C4-2B (cell line): ENCODE results near the gene SNAPIN.
"Not testable (repeated sequence)": the region's sequence is repeated elsewhere in the genome, so short reads cannot be mapped to it uniquely, and the experiment has no call there.

Source experiments
- H3K27ac ChIP-seq: fragments of 450-650 bp; 2 replicates; pipeline ENCODE4 v1.5.1; 2017
- ZFX ChIP-seq: fragments of 450-650 bp; IDR thresholded peaks from 2 replicates; pipeline ENCODE4 v1.6.1; 2017
- TF ChIP-seq, protein P1 (sequence below): fragments of 450-650 bp; conservative IDR thresholded peaks from 2 replicates; pipeline ENCODE4 v1.5.1; 2017; ENCODE audit warnings: mild to moderate bottlenecking

The SNAPIN gene

DNA sequence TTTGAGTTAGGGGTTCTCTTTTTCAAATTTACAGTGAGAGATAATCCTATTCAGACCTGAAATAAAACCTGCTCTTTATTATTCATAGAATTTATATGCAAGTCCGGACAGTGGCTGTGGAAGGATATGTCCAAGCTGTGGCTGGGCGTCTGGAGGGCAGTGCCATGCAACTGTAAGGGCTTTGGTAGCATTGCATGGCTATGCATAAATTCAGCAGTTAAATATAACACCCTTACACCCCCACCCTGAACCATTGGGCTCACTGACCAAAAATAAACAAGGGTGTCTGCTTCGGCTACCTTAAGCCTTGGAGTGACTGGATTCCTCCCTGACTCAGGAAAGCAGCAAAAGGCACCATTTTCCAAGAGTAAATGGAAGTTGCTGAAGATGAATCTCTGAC, 19.2 kb upstream of the SNAPIN start:
- TF ChIP-seq ZFX: no peak
- TF ChIP-seq, protein P1, sequence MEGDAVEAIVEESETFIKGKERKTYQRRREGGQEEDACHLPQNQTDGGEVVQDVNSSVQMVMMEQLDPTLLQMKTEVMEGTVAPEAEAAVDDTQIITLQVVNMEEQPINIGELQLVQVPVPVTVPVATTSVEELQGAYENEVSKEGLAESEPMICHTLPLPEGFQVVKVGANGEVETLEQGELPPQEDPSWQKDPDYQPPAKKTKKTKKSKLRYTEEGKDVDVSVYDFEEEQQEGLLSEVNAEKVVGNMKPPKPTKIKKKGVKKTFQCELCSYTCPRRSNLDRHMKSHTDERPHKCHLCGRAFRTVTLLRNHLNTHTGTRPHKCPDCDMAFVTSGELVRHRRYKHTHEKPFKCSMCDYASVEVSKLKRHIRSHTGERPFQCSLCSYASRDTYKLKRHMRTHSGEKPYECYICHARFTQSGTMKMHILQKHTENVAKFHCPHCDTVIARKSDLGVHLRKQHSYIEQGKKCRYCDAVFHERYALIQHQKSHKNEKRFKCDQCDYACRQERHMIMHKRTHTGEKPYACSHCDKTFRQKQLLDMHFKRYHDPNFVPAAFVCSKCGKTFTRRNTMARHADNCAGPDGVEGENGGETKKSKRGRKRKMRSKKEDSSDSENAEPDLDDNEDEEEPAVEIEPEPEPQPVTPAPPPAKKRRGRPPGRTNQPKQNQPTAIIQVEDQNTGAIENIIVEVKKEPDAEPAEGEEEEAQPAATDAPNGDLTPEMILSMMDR: no peak
- H3K27ac ChIP-seq: no peak overlapping the region

DNA sequence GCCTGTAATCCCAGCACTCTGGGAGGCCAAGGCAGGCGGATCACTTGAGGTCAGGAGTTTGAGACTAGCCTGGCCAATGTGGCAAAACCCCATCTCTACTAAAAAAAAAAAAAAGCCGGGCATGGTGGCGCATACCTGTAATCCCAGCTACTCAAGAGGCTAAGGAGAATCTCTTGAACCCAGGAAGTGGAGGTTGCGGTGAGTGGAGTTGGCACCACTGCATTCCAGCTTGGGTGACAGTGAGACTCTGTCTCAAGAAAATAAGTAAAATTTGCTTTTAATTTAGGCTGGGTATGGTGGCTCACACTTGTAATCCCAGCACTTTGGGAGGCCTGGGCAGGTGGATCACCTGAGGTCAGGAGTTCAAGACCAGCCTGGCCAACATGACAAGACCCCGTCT, 18.3 kb upstream of the SNAPIN start:
- H3K27ac ChIP-seq: not testable (repeated sequence)

DNA sequence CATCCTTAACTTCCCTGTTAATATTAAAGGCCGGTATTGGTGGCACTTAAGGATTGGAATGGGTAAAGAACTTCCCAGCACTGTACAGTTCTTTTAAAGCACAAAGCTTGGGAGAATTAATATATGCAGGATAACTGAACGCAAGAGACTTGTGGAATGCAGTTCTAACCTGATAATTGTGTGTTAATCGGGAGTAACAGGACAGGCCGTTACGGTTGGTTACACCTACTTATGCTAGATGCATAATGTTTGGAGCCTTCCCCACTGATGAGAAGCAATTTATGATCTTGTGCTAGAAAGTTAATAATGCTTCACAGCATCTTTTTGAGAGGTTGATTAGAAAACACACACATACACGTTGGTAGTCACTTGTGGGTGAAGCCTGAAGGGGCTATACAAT, 17.6 kb upstream of the SNAPIN start:
- no peak overlapping the region for H3K27ac ChIP-seq
- TF ChIP-seq, protein P1: no peak
- no peak for TF ChIP-seq ZFX

DNA sequence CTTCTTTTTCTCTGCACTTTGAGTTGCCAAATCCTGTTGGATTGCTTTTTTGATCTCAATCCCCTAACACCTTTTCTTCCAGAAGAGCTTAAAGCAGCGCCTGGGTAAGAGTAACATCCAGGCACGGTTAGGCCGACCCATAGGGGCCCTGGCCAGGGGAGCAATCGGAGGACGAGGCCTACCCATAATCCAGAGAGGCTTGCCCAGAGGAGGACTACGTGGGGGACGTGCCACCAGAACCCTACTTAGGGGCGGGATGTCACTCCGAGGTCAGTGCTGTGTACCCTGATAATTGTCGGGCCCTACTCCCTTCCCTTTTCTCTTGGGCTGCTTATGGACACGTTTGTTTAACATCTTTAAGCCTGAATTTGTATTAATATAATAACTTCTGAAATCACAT, 16.3 kb upstream of the SNAPIN start:
- TF ChIP-seq, protein P1: no peak
- no peak for TF ChIP-seq ZFX
- H3K27ac ChIP-seq: no peak overlapping the region

DNA sequence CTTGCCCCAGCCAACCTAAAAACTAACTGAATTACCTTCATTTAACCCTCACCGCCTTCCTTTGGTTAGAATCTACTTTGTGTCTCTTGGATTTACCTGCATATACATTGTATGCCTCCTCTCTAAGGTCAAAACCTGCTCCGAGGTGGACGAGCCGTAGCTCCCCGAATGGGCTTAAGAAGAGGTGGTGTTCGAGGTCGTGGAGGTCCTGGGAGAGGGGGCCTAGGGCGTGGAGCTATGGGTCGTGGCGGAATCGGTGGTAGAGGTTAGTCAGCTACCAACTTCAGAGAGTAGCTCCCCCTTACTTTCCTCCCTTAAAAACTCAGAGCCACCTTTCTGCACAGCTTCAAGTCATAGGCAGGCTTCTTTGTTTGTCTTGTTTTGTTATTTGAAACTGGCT, 15.4 kb upstream of the SNAPIN start:
- no peak overlapping the region for H3K27ac ChIP-seq
- no peak for TF ChIP-seq ZFX
- TF ChIP-seq, protein P1: no peak

DNA sequence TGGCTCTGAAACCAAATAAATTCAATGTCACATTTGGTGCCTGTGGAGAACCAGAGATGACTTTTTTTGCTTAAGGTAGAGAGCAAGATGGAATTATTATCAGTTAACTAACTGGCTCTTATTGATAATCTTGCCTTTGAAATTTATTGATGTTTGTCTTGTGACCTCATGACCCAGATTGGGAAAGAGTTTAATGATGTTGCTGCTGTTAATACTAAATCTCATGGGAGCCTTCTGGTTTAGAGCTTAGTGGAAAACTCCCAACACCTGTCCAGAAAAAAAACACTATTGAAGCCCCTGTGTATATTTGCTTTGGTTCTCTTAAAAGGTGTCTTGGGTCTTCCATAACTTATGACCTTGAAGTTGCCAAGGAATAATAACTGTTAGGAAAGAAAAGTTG, 14.7 kb upstream of the SNAPIN start:
- no peak overlapping the region for H3K27ac ChIP-seq
- no peak for TF ChIP-seq ZFX
- TF ChIP-seq, protein P1: no peak

GRCh38 chr1:153646672-153647345, 11.7 kb upstream of the SNAPIN start:
- H3K27ac ChIP-seq: no peak overlapping the region
- no peak for TF ChIP-seq ZFX
- TF ChIP-seq, protein P1: no peak

DNA sequence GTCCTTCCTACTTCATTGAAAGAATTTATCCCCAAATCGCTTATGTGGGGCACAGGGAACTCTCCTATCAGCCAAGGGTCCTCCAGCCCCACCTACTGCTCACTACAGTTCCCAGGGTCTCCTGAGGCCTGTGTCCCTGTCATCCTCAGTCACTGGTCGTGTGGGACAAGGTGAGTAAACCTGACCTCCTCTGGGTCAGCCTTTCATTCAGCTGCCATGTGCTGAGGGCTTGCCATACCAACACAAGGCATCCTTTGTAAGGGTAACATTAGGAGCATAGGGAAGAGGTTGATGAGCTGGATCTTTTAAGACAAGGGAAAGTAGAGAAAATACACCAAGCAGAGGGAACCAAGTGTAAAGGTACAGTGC, 11.2 kb upstream of the SNAPIN start:
- TF ChIP-seq, protein P1: no peak
- TF ChIP-seq ZFX: no peak
- no peak overlapping the region for H3K27ac ChIP-seq
